IPS DF 6.9 (cell line): ENCODE results near the gene GIT1.

Experiments used
- DNase-seq: peaks from one replicate; pipeline ENCODE4 v3.0.0-alpha.2; 2013; ENCODE audit warnings: low read depth, low spot score
- H3K27ac ChIP-seq: one replicate; pipeline ENCODE4 v1.5.1; 2013; ENCODE audit warnings: low read length, control low read depth
- H3K27me3 ChIP-seq: 2 replicates; pipeline ENCODE4 v1.6.1; 2013; ENCODE audit warnings: mild to moderate bottlenecking, low read length; ENCODE audit not compliant: control insufficient read depth, insufficient read depth
- H3K36me3 ChIP-seq: 2 replicates; pipeline ENCODE4 v1.6.1; 2013; ENCODE audit warnings: low read length; ENCODE audit not compliant: control insufficient read depth, insufficient read depth
- H3K4me1 ChIP-seq: 2 replicates; pipeline ENCODE4 v1.6.1; 2013; ENCODE audit warnings: low read length; ENCODE audit not compliant: control insufficient read depth, insufficient read depth
- H3K4me3 ChIP-seq: 2 replicates; pipeline ENCODE4 v1.5.1; 2013; ENCODE audit warnings: mild to moderate bottlenecking, low read length
- H3K9me3 ChIP-seq: 2 replicates; pipeline ENCODE4 v1.6.1; 2013; ENCODE audit warnings: low read length, inconsistent platforms; ENCODE audit not compliant: control insufficient read depth, insufficient read depth
- WGBS: extraction: QIAGEN DNeasy Blood & Tissue Kit; methylation state at CpG from one replicate; pipeline ENCODE4 v1.1.7; 2013; ENCODE audit warnings: mixed read lengths, missing lambda C conversion rate; ENCODE audit not compliant: insufficient read length, insufficient coverage; 5-methylcytosine and 5-hydroxymethylcytosine counted together

GIT1 gene

DNA sequence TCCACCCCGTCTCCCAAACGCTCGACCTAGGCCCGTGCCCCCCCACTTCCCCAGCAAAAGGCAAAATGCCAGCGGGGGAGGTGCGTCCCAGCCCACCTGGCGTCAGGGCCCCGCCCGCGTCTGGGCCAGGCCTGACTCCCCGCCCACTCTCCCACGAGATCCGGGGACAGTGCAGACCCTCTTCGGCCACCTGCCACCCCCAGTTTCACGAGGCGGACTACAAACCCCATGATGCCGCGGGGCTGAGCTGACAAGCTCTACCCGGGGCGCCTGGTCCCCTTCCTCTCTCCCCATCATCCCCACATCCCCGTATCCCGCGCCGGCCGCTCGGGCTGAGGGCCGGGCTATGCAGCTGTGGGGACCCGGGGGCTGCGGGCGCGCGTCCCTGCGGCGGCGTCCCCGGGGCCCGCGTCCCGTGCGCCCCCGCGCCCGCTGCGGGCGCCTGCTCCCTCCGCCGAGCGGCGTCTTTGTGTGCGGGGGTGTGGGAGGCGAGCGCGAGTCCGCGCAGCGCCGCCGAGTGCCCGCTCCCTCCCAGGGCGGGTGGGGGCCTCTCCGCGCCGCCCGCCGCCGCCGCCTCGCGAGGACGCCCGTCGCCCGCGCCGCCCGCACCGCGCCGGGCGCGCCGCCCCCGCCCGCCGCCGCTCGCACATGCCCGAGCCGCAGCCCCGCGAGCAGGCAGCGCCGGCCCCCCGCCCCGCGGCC, 3.6 kb upstream of the GIT1 start, which contains the start of gene ANKRD13B:
ANKRD13B (plus strand) TSS at position 283 of the 702 bp plus-strand sequence. CDS start 490 bp downstream, outside the sequence.
- H3K4me3 ChIP-seq: peak within 1 kb of the TSS; percentile 65
- H3K27me3 ChIP-seq: no peaks in the 10 kb centered on the region
- H3K27ac ChIP-seq: no peak within 1 kb of the TSS
- no peak for DNase-seq
- peaks cover 30% of the 10 kb centered on the region for H3K4me1 ChIP-seq
- WGBS: no CpG with 5 or more reads among the region's 96 CpGs
- no peaks in the 10 kb centered on the region for H3K36me3 ChIP-seq
- no peaks in the 10 kb centered on the region for H3K9me3 ChIP-seq

DNA sequence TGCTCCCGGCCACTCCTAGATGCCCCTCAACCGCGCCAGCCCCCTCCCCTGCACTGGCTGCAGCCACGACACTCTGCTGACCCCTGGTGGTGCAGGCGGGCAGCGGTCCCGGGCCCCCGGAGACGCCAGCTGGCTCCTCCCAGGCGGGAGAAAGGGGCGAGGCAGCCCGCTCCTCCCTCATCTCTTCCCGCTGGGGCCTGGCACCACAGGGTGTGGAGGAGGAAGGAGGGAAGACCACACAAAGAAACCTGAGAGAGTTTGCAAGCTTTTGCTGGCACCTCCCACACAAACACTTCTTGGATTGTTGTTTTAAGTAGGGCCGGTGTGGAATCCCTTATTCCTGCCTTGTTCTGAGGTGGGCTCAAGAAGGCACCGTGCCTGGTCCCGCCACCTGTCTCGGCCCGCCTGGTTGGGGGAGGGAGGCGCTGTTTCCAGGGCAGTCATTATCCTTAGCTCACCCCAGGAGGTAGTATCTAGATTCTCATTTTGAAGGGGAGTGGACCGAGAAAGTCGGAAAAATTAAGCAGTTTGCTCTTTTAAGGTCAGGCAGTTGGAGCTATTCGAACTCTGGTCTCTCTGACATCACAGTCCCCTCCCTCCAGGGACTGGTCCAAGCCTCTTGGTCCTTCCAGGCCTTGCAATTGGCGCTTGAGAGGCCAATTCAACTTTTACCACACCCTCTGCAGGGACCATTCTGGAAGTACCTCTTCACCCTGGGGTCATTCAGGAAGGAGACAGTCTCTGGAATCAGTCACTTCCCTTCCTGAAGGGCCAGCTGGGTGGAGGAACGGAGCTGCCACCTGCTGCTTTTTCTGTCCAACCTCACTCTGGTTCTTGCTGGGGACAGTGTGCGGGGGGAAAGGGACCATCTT, 2.5 kb upstream of the GIT1 start:
- Histone ChIP-seq H3K36me3 (no peaks in the 10 kb centered on the region), H3K4me1 (peaks cover 25% of the 10 kb centered on the region), H3K9me3 (no peaks in the 10 kb centered on the region), H3K27me3 (no peaks in the 10 kb centered on the region), H3K27ac (no peak overlapping the region), H3K4me3 (peak overlapping the region; percentile 74; the same call in 1 of the 2 replicates)
- DNase-seq: no peak
- no CpG with 5 or more reads among the region's 25 CpGs for WGBS

DNA sequence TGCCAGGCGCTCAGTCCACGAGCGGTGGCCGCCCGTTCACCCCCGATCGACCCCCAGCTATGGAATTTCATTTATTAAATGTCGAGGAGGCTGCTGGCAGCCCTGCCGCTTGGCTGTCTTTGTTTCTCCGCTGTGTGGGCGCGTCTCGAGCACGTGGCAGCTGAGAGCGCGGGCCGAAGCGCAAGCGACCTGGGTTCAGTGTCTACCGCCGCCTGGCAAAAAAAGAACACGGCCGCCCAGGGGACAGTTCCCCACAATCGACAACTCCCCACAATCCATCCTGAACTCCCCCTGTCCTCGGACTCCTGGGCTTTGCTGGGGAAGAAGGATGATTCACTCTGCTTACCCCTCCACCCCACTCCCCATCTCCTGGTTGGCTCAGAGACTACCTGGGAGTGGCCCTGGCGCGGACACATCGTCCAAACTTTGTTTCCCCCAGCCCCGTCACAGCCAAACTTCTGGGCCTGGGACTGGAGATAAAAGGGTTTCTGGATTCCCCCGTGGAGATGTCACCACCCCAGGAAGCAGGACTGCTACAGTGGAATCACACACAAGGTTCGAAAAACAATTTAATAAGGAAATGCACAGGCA, 1.8 kb upstream of the GIT1 start:
- H3K36me3 ChIP-seq: no peaks in the 10 kb centered on the region
- H3K27me3 ChIP-seq: no peaks in the 10 kb centered on the region
- H3K9me3 ChIP-seq: no peaks in the 10 kb centered on the region
- peak overlapping the region; percentile 74; the same call in 1 of the 2 replicates for H3K4me3 ChIP-seq
- peaks cover 20% of the 10 kb centered on the region for H3K4me1 ChIP-seq
- no peak overlapping the region for H3K27ac ChIP-seq
- WGBS: no CpG with 5 or more reads among the region's 31 CpGs
- DNase-seq: no peak

DNA sequence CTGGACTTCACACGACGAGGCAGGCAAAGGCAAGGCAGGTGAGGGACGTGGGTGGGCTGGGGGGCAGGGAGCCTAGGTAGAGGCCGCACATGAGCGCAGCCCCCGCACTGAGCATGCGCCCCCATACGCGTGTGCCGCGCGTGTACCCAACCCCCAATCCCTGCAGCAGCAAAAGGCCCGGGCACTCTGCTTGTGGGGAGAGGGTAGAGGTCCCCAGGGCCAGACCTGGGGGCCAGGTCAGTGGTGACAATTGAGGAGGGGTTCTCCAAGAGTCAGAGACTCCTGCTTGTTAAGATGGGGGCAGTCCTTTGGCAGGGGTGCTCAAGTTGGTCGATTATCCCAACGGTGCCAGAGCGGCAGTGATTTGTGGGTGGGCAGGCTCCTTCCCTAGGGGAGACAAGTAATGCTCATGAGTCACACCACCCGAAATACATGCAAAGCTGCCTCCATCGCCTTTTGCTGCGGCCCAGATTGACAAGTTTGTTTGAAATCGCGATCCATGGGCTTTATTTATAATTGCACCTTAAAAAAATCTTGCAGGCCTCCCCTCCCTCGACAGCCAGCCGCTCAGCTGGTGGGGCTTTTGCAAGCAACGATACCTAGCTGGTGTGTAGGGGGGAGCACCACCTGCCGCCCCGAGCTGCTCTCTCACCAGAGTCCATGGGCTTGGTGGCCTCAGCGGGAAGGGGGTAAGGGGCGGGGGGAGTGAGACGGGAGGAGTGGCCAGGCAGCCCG, 1.1 kb upstream of the GIT1 start:
- no CpG with 5 or more reads among the region's 30 CpGs for WGBS
- H3K9me3 ChIP-seq: no peaks in the 10 kb centered on the region
- peak overlapping the region; percentile 74; the same call in 1 of the 2 replicates for H3K4me3 ChIP-seq
- H3K36me3 ChIP-seq: no peaks in the 10 kb centered on the region
- H3K27me3 ChIP-seq: no peaks in the 10 kb centered on the region
- DNase-seq: no peak
- H3K27ac ChIP-seq: no peak overlapping the region
- H3K4me1 ChIP-seq: peaks cover 18% of the 10 kb centered on the region

DNA sequence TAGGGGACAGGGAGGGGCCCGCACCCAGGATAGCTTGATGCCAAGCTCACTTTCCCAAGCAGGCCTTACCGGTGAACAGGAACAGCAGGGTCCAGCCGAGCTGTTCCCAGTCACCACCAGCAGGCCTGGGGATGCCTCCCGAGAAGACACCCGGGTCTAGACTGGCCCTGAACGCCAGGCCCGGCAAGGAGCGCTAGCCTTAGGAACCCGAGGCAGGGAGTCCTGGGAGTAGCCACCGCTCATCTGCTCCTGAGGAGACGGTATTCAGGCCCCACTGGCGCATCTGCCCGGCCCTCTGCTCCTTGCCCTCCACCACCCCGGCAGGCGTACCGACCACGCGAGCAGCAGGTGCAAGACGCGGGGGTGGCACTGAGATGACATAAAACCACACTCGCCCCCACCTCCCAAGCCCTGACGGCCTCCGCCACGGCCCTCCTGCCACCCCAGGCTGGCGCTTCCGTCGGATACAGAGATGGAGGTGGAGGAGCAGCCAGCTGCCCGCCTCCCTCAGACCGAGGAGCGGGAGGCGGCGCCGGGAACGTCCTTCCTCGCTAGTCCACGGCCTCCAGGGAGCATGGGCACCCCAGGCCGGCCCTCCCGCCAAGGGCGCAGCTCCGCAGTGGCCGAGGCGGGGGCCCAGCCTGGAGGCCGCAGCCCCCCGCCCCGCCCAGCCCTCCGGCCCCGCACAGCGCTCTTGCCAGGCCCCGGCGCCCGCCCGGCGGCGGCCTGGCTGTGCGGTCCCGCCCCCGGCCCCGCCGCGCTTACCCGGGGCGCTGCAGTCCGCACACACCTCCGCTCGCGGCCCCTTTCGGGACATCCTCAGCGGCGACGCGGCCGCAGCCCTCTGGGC, 661 bp downstream of the GIT1 start:
- no peak for DNase-seq
- WGBS: no CpG with 5 or more reads among the region's 72 CpGs
- no peaks in the 10 kb centered on the region for H3K36me3 ChIP-seq
- H3K27me3 ChIP-seq: no peaks in the 10 kb centered on the region
- peaks cover 23% of the 10 kb centered on the region for H3K4me1 ChIP-seq
- H3K9me3 ChIP-seq: no peaks in the 10 kb centered on the region
- peak overlapping the region; percentile 71 for H3K4me3 ChIP-seq
- H3K27ac ChIP-seq: no peak overlapping the region

DNA sequence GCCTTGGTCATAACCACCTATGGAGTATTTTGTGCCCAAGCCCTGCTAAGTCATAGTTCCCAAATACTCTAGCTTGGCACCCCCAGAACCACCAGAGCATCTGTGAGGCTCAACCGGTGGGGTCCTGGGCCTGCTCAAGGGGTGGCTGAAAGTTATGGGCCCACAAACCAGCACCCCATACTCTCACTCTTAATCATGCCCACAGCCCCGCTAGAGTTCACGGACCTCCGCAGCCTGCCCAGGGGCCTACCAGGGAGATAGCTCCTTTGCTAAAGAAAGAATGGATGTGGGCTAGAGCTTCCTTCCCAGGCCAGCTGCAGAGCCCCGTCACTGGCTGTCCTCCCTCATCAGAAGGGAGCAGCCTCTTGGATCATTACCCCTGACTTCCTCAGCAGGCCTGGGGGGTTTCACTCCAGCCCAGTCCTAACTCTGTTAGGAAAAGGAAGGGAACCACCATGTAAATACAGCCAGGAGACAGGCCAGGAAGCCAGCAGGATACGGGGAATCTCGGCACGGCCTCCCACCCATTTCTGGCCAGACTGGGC, 1.4 kb downstream of the GIT1 start:
- no peak for DNase-seq
- H3K27me3 ChIP-seq: no peaks in the 10 kb centered on the region
- H3K9me3 ChIP-seq: no peaks in the 10 kb centered on the region
- WGBS: no CpG with 5 or more reads among the region's 8 CpGs
- peaks cover 5% of the 10 kb centered on the region; the same call in 1 of the 2 replicates for H3K36me3 ChIP-seq
- peaks cover 23% of the 10 kb centered on the region for H3K4me1 ChIP-seq
- no peak overlapping the region for H3K27ac ChIP-seq
- peak overlapping the region; percentile 71; the same call in 1 of the 2 replicates for H3K4me3 ChIP-seq

DNA sequence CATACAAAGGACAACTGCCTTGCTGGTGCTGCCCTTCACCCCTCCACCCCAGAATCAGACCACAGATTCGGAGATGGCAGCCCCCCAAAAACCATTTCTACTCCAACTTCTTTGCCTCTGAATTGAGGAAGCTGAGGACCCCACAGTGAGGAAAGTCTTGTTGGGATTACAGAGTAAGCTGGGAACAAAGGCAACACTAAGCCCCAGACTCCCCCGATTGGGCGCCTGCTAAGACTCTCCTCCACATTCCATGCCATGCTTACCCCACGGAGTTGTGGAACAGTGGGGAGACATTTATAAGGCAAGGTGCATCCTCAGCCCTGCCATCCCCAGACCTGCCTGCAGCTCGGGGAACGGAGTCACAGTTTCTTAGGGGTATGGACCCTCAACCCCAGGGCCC, 1.9 kb downstream of the GIT1 start:
- no peaks in the 10 kb centered on the region for H3K9me3 ChIP-seq
- no peaks in the 10 kb centered on the region for H3K27me3 ChIP-seq
- no CpG with 5 or more reads among the region's 6 CpGs for WGBS
- no peak overlapping the region for H3K27ac ChIP-seq
- H3K36me3 ChIP-seq: peaks cover 9% of the 10 kb centered on the region; the same call in 1 of the 2 replicates
- H3K4me1 ChIP-seq: peaks cover 23% of the 10 kb centered on the region
- no peak for DNase-seq
- H3K4me3 ChIP-seq: no peak overlapping the region

DNA sequence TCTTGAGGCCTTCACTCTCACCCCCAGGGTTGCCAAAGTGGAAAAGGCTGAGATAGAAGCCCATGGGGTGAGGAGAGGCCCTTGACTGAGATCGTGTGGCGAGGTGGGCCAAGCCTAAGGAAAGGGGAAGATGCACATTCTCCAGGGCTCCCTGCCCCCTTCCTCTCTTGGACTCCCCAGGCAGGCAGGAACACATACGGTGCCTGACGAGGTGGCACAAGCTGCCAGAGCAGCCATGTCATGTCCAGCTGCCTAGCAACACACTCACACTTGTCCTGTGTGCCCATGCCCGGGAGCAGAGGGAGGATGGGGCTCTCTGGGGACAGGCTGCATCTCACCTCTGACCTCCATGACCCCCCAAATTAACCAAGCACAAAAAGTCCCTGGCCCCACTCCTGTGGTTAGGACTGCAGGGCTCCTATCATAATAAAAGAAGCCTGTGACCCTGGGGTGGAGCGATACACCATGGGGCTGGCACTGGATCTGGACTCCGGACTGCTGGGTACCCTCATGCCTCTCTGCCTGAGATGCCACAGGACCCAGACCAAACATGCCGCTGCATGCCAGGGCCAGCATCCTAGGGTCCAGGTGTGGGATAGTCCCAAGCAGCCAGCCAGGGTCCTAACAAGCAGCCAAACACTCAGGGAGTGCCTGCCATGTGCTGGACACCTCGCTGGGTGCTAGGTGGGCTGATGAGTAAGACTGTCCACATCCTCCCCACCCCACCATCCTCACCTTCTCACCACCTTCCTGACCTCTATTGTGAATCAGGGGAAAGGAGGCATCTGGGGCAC, 2.6 kb downstream of the GIT1 start:
- Histone ChIP-seq H3K36me3 (peaks cover 9% of the 10 kb centered on the region; the same call in 1 of the 2 replicates), H3K4me3 (no peak overlapping the region), H3K9me3 (no peaks in the 10 kb centered on the region), H3K27ac (no peak overlapping the region), H3K27me3 (no peaks in the 10 kb centered on the region), H3K4me1 (peaks cover 19% of the 10 kb centered on the region)
- no peak for DNase-seq
- WGBS: no CpG with 5 or more reads among the region's 9 CpGs
